ENCODE measurements around the gene GTF2H4.
A peak's percentile ranks its signal among the peaks of the same experiment; 100 is the strongest.

GTF2H4 gene

GRCh38 chr6:30882204-30882758 is 25.7 kb upstream of the GTF2H4 start:
- no peak for FAIRE-seq
- DNase-seq (ENCODE audit: low spot score): no peak

- DNase-seq (ENCODE audit: low spot score) (peak; percentile 50), FAIRE-seq (no peak)
Measured at GRCh38 chr6:30882759-30883684, 25.0 kb upstream of the GTF2H4 start.

GRCh38 chr6:30883685-30884520 is 24.1 kb upstream of the GTF2H4 start, which contains the start of gene DDR1:
DDR1 (plus strand) TSS chr6:30884519; CDS start chr6:30888730, 4,211 bp downstream.
- DNase-seq (ENCODE audit: low spot score) (peak; percentile 74), FAIRE-seq (no peak)

GRCh38 chr6:30884521-30885480 is 23.2 kb upstream of the GTF2H4 start:
- DNase-seq (ENCODE audit: low spot score): peak; percentile 51
- no peak for FAIRE-seq

DNA sequence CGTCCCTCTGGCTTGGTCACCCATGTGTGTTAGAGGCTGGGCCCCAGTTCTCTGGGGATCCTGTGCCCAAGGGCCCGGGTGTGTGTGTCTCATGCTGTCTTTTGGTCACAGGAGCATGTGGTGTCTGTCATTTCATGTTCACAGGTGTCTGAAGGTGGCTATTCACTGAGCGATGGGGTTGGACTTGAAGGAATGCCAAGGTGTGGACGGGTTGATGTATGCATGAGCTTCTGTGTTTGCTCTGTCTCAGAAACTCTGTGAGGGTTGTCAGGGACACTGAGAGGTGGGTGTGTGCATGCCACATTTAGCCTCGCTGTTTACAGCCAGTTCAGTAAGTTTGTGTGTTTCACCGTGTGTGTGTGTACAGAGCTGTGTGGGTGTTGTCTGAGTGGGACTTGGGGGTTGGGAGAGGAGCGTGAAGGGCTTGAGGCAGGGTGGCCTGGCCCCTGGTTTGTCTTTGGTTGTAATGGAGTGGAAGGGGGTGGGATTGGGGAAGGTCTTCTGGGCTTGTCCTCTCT is 22.5 kb upstream of the GTF2H4 start:
- FAIRE-seq: no peak
- DNase-seq (ENCODE audit: low spot score): no peak

DNA sequence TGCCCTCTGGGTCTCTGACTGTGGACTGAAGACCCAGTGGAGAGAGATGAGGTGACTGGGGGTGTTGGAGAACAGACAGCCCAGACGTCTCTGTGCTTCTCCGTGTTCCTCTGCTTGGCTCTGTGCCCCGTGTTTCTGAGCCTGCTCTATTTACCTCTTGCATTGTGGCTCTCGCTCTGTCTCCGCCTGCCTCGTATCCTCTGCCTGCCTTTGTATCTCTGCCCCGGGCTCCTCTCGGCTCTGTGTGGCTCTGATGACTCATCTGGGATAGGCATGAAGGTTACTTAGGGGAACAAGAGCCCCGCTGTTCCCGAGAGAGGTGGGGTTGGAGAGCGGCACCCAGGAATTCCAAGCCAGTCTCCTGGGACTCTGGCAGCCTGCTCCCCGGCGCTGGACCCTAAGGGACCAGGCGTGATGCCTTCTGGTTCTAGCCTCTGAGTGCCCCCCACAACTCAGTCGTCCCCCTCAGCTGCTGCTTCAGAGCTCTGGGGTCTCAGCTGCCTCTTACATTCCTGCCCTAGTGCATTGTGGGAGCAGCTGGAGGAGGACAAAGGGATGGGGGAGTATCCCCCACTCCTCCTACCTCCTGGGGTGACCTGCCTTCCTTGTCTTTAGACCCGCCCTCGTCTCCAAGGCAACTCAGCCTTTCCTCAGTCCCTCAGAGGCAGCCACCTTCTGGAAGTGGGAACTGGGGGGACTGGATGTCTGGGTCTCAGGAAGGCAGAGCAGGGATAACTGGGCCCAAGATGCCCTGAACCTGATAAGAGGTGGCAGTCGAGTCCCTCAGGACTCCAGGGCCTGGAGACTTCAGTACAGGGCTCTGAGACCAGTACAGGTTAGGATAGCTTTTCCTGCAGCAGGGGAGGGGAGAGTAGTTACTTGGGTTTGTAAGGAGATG is 21.8 kb upstream of the GTF2H4 start:
- DNase-seq (ENCODE audit: low spot score): peak; percentile 91
- FAIRE-seq: no peak

- FAIRE-seq: no peak
- no peak for DNase-seq (ENCODE audit: low spot score)
Measured at GRCh38 chr6:30886897-30887255, 21.1 kb upstream of the GTF2H4 start.

DNA sequence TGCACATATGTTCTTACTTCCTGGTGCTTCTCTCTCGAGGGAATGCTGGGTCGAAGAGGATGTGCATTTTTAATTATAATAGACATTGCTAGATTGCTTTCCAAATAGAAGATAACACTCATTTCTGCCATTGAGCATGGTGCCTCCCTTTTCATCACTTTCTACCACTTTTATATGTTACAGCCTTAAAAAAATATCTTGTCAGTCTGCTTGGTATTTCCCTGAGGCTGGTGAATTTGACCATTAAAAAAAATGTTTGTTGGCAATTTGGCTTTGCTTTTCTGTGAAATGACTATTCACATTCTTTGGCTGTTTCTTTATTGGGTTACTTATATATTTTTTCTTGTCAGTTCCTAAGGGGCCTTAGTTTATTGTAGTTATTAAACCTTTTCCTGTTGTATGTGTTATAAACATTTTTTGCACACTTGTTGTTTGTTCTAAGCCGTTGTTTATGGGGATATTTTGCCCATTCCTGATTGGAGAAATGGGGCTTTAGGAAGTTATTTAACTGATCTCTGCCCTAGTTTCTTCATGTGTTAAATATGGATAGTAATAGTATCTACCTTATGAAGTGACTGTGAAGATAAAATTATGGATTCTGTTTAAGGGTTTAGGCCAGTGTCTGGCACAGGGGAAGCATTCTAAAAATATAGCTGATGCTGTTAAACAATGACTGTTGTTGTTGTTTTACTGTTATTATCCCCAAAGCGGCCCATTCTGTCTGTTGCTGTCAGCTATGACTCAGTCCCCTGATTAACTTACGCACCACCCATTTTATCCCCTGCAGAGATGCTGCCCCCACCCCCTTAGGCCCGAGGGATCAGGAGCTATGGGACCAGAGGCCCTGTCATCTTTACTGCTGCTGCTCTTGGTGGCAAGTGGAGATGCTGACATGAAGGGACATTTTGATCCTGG is 19.8 kb upstream of the GTF2H4 start:
- FAIRE-seq: no peak
- DNase-seq (ENCODE audit: low spot score): no peak

- DNase-seq (ENCODE audit: low spot score): no peak
- no peak for FAIRE-seq
Measured at GRCh38 chr6:30888816-30889495, 19.1 kb upstream of the GTF2H4 start.

DNA sequence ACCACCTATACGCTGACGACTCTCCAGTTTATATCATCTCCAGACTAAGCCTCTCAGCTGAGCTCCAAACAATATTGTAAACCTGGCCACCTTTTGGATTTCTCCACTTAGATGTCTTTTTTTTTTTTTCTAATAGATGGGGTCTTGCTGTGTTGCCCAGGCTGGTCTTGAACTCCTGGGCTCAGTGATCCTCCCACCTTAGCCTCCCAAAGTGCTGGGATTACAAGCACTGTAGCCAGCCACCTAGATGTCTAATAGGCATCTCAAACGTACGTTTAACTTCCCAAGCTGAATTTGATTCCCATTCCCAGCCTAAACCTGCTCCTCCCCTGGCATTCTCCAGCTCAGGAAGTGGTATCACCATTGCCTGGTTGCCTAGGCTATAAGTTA is 18.5 kb upstream of the GTF2H4 start:
- FAIRE-seq: no peak
- no peak for DNase-seq (ENCODE audit: low spot score)

- DNase-seq (ENCODE audit: low spot score) (peak; percentile 39), FAIRE-seq (no peak)
Measured at GRCh38 chr6:30889921-30890645, 17.9 kb upstream of the GTF2H4 start.

- DNase-seq (ENCODE audit: low spot score) (no peak), FAIRE-seq (no peak)
Measured at GRCh38 chr6:30890646-30891449, 17.2 kb upstream of the GTF2H4 start.

GRCh38 chr6:30891450-30891723 is 16.6 kb upstream of the GTF2H4 start:
- FAIRE-seq (no peak), DNase-seq (ENCODE audit: low spot score) (no peak)

GRCh38 chr6:30891816-30892538 is 16.0 kb upstream of the GTF2H4 start:
- DNase-seq (ENCODE audit: low spot score) (no peak), FAIRE-seq (no peak)

DNA sequence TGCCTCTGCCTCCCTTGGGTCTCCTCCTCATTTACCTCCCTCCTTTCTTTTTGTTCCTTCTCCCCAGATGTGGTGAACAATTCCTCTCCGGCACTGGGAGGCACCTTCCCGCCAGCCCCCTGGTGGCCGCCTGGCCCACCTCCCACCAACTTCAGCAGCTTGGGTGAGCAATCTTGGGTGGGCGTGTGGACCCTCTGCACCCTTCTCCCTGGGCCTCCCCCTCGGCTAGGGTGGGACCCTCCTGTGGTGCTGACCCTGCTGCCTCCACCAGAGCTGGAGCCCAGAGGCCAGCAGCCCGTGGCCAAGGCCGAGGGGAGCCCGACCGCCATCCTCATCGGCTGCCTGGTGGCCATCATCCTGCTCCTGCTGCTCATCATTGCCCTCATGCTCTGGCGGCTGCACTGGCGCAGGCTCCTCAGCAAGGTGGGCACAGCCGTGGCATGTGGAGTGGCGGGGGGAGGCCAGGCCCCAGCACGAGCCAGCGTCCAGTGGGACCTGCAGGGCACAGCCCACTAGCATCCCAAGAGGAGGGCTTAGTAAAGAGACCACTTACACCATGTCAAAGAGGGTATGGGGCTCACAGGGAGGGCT is 14.9 kb upstream of the GTF2H4 start:
- FAIRE-seq: no peak
- no peak for DNase-seq (ENCODE audit: low spot score)

DNA sequence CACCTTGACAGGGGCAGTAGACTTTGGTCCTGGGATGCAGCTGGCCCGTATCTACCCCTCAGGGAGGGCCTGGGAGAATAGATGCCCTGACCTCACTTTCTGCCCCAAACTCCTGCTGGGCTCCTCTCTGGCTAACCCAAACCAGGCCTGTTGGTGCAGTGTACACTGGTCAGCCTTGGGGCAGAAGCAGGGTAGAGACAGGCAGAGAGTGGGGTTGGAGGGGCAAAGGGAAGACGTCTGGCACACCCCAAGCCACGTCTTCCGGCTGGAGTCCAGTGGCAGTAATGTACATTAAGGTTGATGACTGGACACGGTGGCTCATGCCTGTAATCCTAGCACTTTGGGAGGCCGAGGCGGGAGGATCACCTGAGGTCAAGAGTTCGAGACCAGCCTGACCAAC is 14.3 kb upstream of the GTF2H4 start:
- no peak for DNase-seq (ENCODE audit: low spot score)
- FAIRE-seq: no peak
